H9 (cell line): Measurements from ENCODE around the gene C19orf47. TPM values are rescaled to one million over a fixed set of nuclear protein-coding genes. Genes with fewer than 3 reads are reported as not detected.

Source experiments
- DNase-seq: peaks from one replicate; pipeline ENCODE4 v3.0.0-alpha.2; 2017
- H2AFZ ChIP-seq: one replicate; pipeline ENCODE4 v1.6.1; 2013; ENCODE audit warnings: mild to moderate bottlenecking, low read length, control low read depth, moderate library complexity
- H2AK5ac ChIP-seq: 2 replicates; pipeline ENCODE4 v1.6.1; 2013; ENCODE audit warnings: low read length, control low read depth, mixed read lengths; ENCODE audit not compliant: insufficient read length
- H2BK120ac ChIP-seq: one replicate; pipeline ENCODE4 v1.6.1; 2013; ENCODE audit warnings: low read depth, mild to moderate bottlenecking, low read length, control low read depth, inconsistent platforms; ENCODE audit not compliant: poor library complexity, severe bottlenecking
- H2BK12ac ChIP-seq: 2 replicates; pipeline ENCODE4 v1.6.1; 2013; ENCODE audit warnings: low read length, control low read depth, mixed read lengths, low read depth; ENCODE audit not compliant: insufficient read length
- H2BK15ac ChIP-seq: 2 replicates; pipeline ENCODE4 v1.6.1; 2013; ENCODE audit warnings: low read depth, low read length, control low read depth
- H2BK20ac ChIP-seq: one replicate; pipeline ENCODE4 v1.6.1; 2013; ENCODE audit warnings: low read depth, mild to moderate bottlenecking, low read length, control low read depth, inconsistent platforms; ENCODE audit not compliant: poor library complexity, severe bottlenecking
- H2BK5ac ChIP-seq: 2 replicates; pipeline ENCODE4 v1.6.1; 2013; ENCODE audit warnings: low read length, control low read depth, mixed read lengths; ENCODE audit not compliant: insufficient read length
- H3K14ac ChIP-seq: 2 replicates; pipeline ENCODE4 v1.6.1; 2013; ENCODE audit warnings: low read length, control low read depth; ENCODE audit not compliant: insufficient read depth
- H3K18ac ChIP-seq: 2 replicates; pipeline ENCODE4 v1.6.1; 2013; ENCODE audit warnings: low read depth, mild to moderate bottlenecking, mixed read lengths, low read length, control low read depth; ENCODE audit not compliant: insufficient read length
- H3K23ac ChIP-seq: 2 replicates; pipeline ENCODE4 v1.6.1; 2013; ENCODE audit warnings: low read length, control low read depth, mixed read lengths, low read depth; ENCODE audit not compliant: insufficient read length
- H3K23me2 ChIP-seq: 2 replicates; pipeline ENCODE4 v1.6.1; 2013; ENCODE audit warnings: low read depth, mild to moderate bottlenecking, mixed read lengths, low read length, control low read depth; ENCODE audit not compliant: insufficient read length, poor library complexity, severe bottlenecking
- H3K27ac ChIP-seq: 2 replicates; pipeline ENCODE4 v1.5.1; 2013; ENCODE audit warnings: low read length, control low read depth, mixed read lengths, low read depth; ENCODE audit not compliant: insufficient read length
- H3K27me3 ChIP-seq: 2 replicates; pipeline ENCODE4 v1.6.1; 2013; ENCODE audit warnings: low read length, control low read depth, inconsistent platforms; ENCODE audit not compliant: insufficient read depth
- H3K4ac ChIP-seq: 2 replicates; pipeline ENCODE4 v1.6.1; 2013; ENCODE audit warnings: low read depth, mild to moderate bottlenecking, control low read depth, inconsistent platforms, low read length, moderate library complexity
- H3K4me1 ChIP-seq: 2 replicates; pipeline ENCODE4 v1.6.1; 2013; ENCODE audit warnings: low read length, control low read depth, inconsistent platforms; ENCODE audit not compliant: insufficient read depth
- H3K4me2 ChIP-seq: 2 replicates; pipeline ENCODE4 v1.6.1; 2013; ENCODE audit warnings: low read length, control low read depth, mixed read lengths; ENCODE audit not compliant: insufficient read length, insufficient read depth
- H3K56ac ChIP-seq: 2 replicates; pipeline ENCODE4 v1.6.1; 2013; ENCODE audit warnings: low read depth, mild to moderate bottlenecking, mixed read lengths, low read length, control low read depth; ENCODE audit not compliant: insufficient read length
- H3K79me1 ChIP-seq: 2 replicates; pipeline ENCODE4 v1.6.1; 2013; ENCODE audit warnings: low read depth, mild to moderate bottlenecking, moderate library complexity, low read length, control low read depth, inconsistent platforms; ENCODE audit not compliant: insufficient read depth, poor library complexity, severe bottlenecking
- H3K79me2 ChIP-seq: 2 replicates; pipeline ENCODE4 v1.6.1; 2013; ENCODE audit warnings: low read length, control low read depth, inconsistent platforms; ENCODE audit not compliant: insufficient read depth
- H3K9ac ChIP-seq: 2 replicates; pipeline ENCODE4 v1.6.1; 2013; ENCODE audit warnings: low read length, control low read depth, mixed read lengths; ENCODE audit not compliant: insufficient read length; ENCODE audit errors: extremely low read depth
- H3K9me3 ChIP-seq: one replicate; pipeline ENCODE4 v1.6.1; 2013; ENCODE audit warnings: low read depth, low read length, inconsistent platforms; ENCODE audit not compliant: control insufficient read depth
- H3T11ph ChIP-seq: one replicate; pipeline ENCODE4 v1.6.1; 2013; ENCODE audit warnings: mild to moderate bottlenecking, low read length, control low read depth, inconsistent platforms
- H4K20me1 ChIP-seq: one replicate; pipeline ENCODE4 v1.6.1; 2013; ENCODE audit not compliant: control insufficient read depth, insufficient read length, insufficient read depth
- H4K5ac ChIP-seq: 2 replicates; pipeline ENCODE4 v1.6.1; 2013; ENCODE audit warnings: low read depth, mild to moderate bottlenecking, mixed read lengths, low read length, control low read depth; ENCODE audit not compliant: insufficient read length
- H4K8ac ChIP-seq: replicated peaks from 2 replicates; pipeline ENCODE4 v1.6.1; 2013; ENCODE audit warnings: low read length, control low read depth, mixed read lengths, low read depth; ENCODE audit not compliant: insufficient read length
- H4K91ac ChIP-seq: 2 replicates; pipeline ENCODE4 v1.6.1; 2013; ENCODE audit warnings: low read depth, mild to moderate bottlenecking, moderate library complexity, mixed read lengths, low read length, control low read depth; ENCODE audit not compliant: insufficient read length
- H3K27ac Mint-ChIP-seq, 3 experiments: 2 replicates in 2 of 3; 3 replicates in 1 of 3; pipeline ENCODE4 v1.8.0; 2020 to 2021; ENCODE audit warnings: mixed read lengths in 3 of 3, mild to moderate bottlenecking in 1 of 3, moderate library complexity in 1 of 3
- H3K27me3 Mint-ChIP-seq: 2 replicates; pipeline ENCODE4 v1.8.0; 2021; ENCODE audit warnings: low read depth, mild to moderate bottlenecking, moderate library complexity, mixed read lengths
- H3K36me3 Mint-ChIP-seq, 3 experiments: 2 replicates in 2 of 3; 3 replicates in 1 of 3; pipeline ENCODE4 v1.8.0; 2020 to 2021; ENCODE audit warnings: low read depth in 3 of 3, mixed read lengths in 3 of 3; ENCODE audit not compliant: insufficient read depth in 1 of 3
- H3K4me1 Mint-ChIP-seq, 2 experiments: 2 replicates each; pipeline ENCODE4 v1.8.0; 2020; ENCODE audit warnings: mixed read lengths in 2 of 2
- H3K4me3 Mint-ChIP-seq, 2 experiments: 2 replicates in 1 of 2; 3 replicates in 1 of 2; pipeline ENCODE4 v1.8.0; 2020 to 2021; ENCODE audit warnings: mild to moderate bottlenecking in 2 of 2, mixed read lengths in 2 of 2, moderate library complexity in 1 of 2
- H3K9me3 Mint-ChIP-seq, 2 experiments: 2 replicates in 1 of 2; 3 replicates in 1 of 2; pipeline ENCODE4 v1.8.0; 2020; ENCODE audit warnings: mild to moderate bottlenecking in 2 of 2, mixed read lengths in 2 of 2, moderate library complexity in 1 of 2
- CTCF ChIP-seq: fragments of 200-600 bp; sonication (generic); conservative IDR thresholded peaks from 3 replicates; pipeline ENCODE4 v1.8.0; 2021; ENCODE audit warnings: antibody characterized with exemption, mild to moderate bottlenecking
- WGBS: extraction: QIAGEN DNeasy Blood & Tissue Kit; methylation state at CpG from one replicate; pipeline ENCODE4 v1.1.7; 2013; ENCODE audit warnings: missing lambda C conversion rate, low lambda C conversion rate, mixed read lengths; ENCODE audit not compliant: insufficient read length; ENCODE audit errors: extremely low coverage; 5-methylcytosine and 5-hydroxymethylcytosine counted together
- total RNA-seq: library from RNA; stranded (reverse); gene quantifications from 2 replicates; pipeline ENCODE4 v1.2.1, GENCODE V29; 2021

Gene C19orf47
- total RNA-seq, 1 experiment from 2014 or later, result 19.4 TPM

GRCh38 chr19:40389404-40390083 is 41.3 kb upstream of the C19orf47 start:
- no CpG with 5 or more reads among the region's 33 CpGs for WGBS
- no peak overlapping the region for H3K27ac Mint-ChIP-seq

More at GRCh38 chr19:40389404-40390083, 41.3 kb upstream of the C19orf47 start:
- Histone ChIP-seq H4K91ac (no peak overlapping the region), H3K9me3 (no peaks in the 10 kb centered on the region), H3K56ac (no peak overlapping the region), H3K27me3 (no peaks in the 10 kb centered on the region), H3K79me1 (no peaks in the 10 kb centered on the region), H3K27ac (no peak overlapping the region), H4K20me1 (no peaks in the 10 kb centered on the region), H3T11ph (no peak overlapping the region), H4K8ac (no peak overlapping the region), H3K23ac (no peak overlapping the region), H2AK5ac (no peak overlapping the region), H2BK15ac (no peak overlapping the region), H2BK20ac (no peak overlapping the region), H3K18ac (no peak overlapping the region), H2BK5ac (no peak overlapping the region), H3K4me1 (no peaks in the 10 kb centered on the region), H2AFZ (no peak overlapping the region), H3K14ac (no peak overlapping the region; the same call in 1 of the 2 replicates), H2BK120ac (no peak overlapping the region), H3K4ac (no peak overlapping the region), H3K9ac (no peak overlapping the region), H4K5ac (no peak overlapping the region), H3K4me2 (no peak overlapping the region), H3K23me2 (no peaks in the 10 kb centered on the region), H3K79me2 (no peaks in the 10 kb centered on the region), H2BK12ac (no peak overlapping the region)
- Mint-ChIP-seq H3K4me3 (no peak overlapping the region), H3K9me3 (no peaks in the 10 kb centered on the region), H3K27me3 (peaks cover 10% of the 10 kb centered on the region; the same call in 1 of the 2 replicates), H3K4me1 (peaks cover 7 to 9% of the 10 kb centered on the region in 2 experiments), H3K36me3 (no peaks in the 10 kb centered on the region)
- no peak for TF ChIP-seq CTCF
- no peak for DNase-seq
